Sigmoid colon (tissue), 4 donors: ENCODE measurements around the gene BATF2.

Source experiments
- CTCF ChIP-seq, 4 experiments: fragments of 450-650 bp in 3 of 4; fragments of 200-600 bp in 1 of 4; IDR thresholded peaks; one replicate each; pipeline ENCODE4 v1.5.1; 2016 to 2019; ENCODE audit warnings: antibody characterized with exemption in 4 of 4, mild to moderate bottlenecking in 3 of 4, moderate library complexity in 2 of 4
- POLR2AphosphoS5 ChIP-seq, 4 donors: sonication (generic); formaldehyde crosslinking; IDR thresholded peaks; one replicate each; pipeline ENCODE4 v1.6.1; 2017; ENCODE audit warnings: antibody characterized with exemption in 4 of 4

GRCh38 chr11:64990222-64990923 is 6.4 kb downstream of the BATF2 start:
- TF ChIP-seq CTCF (IDR thresholded peaks at IDR 0.05) (no peak), POLR2AphosphoS5 (IDR thresholded peaks at IDR 0.05) (no peak)
